Body of pancreas (tissue), 4 donors: ENCODE results near the gene TTLL11.

Experiments used
- POLR2A ChIP-seq, 3 donors: fragments of 450-650 bp; IDR thresholded peaks; one replicate each; pipeline ENCODE4 v1.6.1; 2016; ENCODE audit warnings: antibody characterized with exemption in 3 of 3, mild to moderate bottlenecking in 2 of 3
- TF ChIP-seq, protein P1 (sequence below), 7 experiments: fragments of 450-650 bp in 4 of 7; fragments of 200-600 bp in 3 of 7; sonication (generic) in 3 of 7; IDR thresholded peaks; one replicate each; pipeline ENCODE4 v1.5.1; 2016 to 2019; ENCODE audit warnings: antibody characterized with exemption in 7 of 7

DNA sequence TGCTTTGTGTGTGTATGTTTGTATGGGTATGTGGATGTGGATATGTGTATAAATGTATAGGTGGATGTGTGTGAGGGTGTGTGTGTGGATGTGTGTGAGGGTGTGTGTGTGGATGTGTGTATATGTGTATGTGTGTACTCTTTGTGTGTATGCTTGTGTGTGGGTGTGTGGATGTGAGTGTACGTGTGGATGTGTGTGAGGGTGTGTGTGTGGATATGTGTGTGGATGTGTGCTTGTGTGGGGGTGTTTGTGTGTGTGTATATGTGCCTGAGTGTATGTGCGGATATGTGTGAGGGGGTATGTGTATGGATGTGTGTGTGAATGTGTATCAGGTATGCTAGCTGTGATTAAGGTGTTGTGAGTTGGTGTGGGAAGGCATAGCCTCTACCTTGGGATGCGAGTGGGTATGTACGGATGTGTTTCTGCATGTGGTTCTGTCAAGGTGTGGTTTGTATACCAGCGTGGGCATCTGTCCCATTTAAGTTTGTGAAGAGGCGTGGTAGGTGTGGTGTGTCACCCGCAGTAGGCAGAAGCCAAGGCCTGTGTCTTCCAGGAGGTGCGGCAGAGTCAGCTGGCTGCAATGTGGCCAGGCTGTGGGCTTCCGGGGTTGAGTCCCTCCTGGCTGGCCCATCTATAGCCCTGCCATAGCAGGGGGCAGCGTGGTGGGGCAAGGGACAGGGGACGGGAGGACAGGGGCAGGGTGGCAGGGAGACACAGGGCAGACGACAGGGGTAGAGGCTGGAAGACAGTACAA, 285.9 kb downstream of the TTLL11 start:
- TF ChIP-seq, protein P1, sequence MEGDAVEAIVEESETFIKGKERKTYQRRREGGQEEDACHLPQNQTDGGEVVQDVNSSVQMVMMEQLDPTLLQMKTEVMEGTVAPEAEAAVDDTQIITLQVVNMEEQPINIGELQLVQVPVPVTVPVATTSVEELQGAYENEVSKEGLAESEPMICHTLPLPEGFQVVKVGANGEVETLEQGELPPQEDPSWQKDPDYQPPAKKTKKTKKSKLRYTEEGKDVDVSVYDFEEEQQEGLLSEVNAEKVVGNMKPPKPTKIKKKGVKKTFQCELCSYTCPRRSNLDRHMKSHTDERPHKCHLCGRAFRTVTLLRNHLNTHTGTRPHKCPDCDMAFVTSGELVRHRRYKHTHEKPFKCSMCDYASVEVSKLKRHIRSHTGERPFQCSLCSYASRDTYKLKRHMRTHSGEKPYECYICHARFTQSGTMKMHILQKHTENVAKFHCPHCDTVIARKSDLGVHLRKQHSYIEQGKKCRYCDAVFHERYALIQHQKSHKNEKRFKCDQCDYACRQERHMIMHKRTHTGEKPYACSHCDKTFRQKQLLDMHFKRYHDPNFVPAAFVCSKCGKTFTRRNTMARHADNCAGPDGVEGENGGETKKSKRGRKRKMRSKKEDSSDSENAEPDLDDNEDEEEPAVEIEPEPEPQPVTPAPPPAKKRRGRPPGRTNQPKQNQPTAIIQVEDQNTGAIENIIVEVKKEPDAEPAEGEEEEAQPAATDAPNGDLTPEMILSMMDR (IDR thresholded peaks at IDR 0.05) = no peak
- TF ChIP-seq POLR2A (IDR thresholded peaks at IDR 0.05) = no peak
